Peyer's patch (tissue), 4 donors: Measurements from ENCODE around the gene WIPF3.

Source experiments
- CTCF ChIP-seq, 6 experiments: fragments of 450-650 bp in 4 of 6; fragments of 200-600 bp in 2 of 6; sonication (generic) in 1 of 6; IDR thresholded peaks; one replicate each; pipeline ENCODE4 v1.5.1; 2017 to 2019; ENCODE audit warnings: antibody characterized with exemption in 6 of 6, mild to moderate bottlenecking in 3 of 6, moderate library complexity in 1 of 6
- POLR2A ChIP-seq, 2 donors: fragments of 450-650 bp; IDR thresholded peaks; one replicate each; pipeline ENCODE4 v1.5.1; 2017; ENCODE audit warnings: antibody characterized with exemption in 2 of 2, mild to moderate bottlenecking in 2 of 2, moderate library complexity in 2 of 2

GRCh38 chr7:29881724-29882123 lies 75.4 kb downstream of the WIPF3 start:
- TF ChIP-seq CTCF (IDR thresholded peaks at IDR 0.05): no peak
- TF ChIP-seq POLR2A (IDR thresholded peaks at IDR 0.05): no peak
